Stimulated activated CD8-positive, alpha-beta memory T cell treated with anti-CD3 and anti-CD28 coated beads, Interleukin-4, amount 100 ng/mL, for 24 hours (primary cell): Measurements from ENCODE around the gene PPP2R5A.
"Not testable (repeated sequence)": the region's sequence is repeated elsewhere in the genome, so short reads cannot be mapped to it uniquely, and the experiment has no call there.

ENCODE experiments used
- DNase-seq: peaks from one replicate; pipeline ENCODE4 v3.0.0-alpha.2; 2020; ENCODE audit warnings: low read depth

Gene PPP2R5A

DNA sequence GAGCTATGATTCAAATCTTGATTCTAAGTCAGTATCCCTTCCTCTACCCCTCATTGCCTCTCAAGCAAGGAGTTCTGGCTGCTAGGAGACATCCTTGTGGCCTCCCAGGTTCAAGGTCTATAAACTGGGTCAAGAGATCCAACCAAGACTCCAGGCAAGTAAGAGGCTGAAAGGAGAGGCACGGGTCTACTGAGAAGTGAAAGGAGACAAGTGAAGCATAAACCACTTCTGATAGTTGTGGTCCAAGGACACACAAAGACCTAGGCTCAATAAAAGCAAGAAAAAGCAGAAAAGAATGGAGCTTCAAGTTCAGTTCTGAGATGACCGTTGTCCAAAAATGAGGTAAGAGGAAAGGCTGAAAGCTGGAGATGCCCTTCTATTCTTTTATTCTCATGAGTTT lies 17.8 kb upstream of the PPP2R5A start:
- DNase-seq: no peak

DNA sequence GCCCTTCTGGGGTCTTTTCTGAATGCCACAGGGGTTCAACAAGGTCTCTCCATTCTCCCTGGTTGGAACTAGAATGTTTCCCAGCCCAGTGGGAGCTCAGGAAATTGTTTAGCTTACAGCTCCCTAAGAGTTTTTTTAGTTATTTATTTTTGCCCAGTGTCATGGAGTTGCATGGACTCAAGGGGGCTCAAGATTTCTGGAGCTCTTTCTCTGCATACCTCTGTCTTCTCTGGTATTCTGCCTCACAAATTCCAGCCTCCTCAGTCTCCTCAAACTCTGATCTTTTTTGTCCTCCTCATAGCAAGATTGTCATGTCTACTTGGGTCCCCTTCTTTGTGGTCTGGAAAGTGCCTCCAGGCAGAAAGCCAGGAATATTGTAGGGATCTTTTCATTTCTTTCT lies 15.9 kb upstream of the PPP2R5A start:
- no peak for DNase-seq

DNA sequence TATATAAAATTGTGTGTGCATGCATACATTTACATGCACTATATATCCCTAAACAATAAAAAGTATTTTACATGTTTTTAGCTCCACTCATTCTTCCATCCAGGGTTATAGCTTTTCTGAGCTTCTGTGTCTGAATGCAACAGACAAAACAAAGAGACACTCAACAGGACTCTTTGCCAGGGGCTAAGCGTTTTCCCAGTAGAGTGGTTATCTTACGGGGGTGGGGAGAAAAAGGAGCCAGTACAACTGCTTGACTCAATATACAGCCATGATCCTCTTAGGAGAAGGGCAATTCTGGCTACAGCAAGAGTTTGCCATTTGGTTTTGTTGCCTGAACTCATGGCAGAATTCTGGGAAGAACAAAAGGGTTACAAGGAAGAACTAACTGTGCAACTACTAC lies 14.6 kb upstream of the PPP2R5A start:
- DNase-seq: no peak

DNA sequence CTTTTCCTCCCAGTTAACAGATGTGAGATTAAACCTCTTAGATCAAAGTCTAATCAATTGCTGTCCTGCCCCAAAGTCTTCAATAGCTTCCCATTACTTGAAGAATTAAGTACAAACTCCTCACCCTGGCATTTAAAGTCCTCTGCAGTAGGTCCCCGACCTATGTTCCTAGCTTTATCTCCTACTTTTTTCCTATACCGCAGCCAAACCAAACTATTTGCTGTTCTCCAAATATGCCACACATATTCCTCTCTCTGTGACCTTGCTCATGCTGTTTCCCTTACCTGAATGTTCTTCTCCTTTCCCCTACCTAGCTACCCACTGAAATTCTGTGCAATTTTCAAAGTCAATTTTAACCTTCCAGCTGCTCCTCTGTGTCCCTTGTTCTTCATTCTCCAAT lies 14.0 kb upstream of the PPP2R5A start:
- no peak for DNase-seq

DNA sequence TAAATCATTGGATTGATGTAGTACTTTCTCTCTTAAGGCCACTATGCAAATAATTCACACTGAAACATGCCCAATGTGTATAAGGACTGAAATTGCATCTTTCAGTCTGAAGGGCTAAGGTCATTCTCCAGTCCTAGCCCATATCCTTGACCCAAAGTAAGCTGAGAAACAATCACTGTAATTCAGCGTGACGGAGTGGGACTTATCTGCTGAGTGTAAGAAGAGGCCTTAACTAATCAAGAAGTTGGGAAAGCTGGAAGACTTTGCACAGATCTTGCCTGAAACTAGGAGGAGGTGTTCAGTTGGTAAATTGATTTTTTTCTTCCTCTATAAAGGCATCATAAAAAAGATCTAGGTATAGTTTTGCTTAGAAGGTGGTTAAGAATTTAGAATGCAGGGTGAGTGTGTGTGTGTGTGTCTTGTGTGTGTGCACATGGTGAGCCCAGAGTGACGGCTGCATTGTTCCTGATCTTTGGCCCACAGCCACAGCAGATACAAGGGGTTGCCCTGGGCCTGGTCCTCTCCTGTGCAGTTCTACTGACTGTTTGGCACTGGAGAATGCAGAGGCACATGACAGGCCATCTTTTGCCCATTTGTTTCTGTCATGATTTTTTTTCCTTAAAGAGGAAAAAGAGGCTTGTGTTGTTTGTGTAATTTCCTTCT lies 13.3 kb upstream of the PPP2R5A start:
- DNase-seq: no peak

DNA sequence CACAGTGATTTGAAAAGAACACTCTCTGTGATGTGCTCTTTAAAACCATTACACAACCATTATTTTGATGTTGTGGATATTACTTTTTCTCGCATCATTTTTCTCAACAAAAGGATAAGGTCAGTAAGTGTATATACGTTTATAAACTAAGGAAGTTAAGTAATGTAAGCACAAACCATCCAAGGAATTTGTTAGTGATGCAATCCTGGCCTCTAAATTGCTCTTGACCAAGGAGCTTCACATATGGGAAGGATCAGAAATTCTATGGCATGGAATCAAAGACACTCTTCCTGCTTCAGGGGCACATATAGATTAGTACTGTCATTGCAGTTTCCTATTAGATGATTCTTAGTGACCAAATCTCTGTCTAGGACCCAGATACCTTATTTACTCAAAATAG lies 3.6 kb upstream of the PPP2R5A start:
- no peak for DNase-seq

DNA sequence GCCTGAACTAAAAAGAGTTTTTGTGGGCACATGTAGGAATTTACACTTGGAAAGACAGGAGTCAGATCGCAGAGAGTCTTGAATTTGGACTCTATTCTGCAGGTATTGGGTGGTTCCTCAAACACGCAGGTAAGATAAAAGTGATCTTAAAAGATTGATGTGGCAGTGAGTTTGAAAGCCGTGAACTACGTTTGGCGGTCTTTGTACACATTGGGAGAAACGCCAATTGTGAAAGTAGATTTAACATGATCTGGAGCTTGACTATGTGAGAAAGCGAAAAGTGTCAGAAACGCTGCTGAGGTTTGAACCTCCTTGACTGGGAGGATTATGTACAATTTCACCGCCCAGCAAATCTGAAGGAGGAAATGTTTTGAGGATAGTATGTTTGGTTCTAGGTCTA lies 1.5 kb upstream of the PPP2R5A start:
- no peak for DNase-seq

DNA sequence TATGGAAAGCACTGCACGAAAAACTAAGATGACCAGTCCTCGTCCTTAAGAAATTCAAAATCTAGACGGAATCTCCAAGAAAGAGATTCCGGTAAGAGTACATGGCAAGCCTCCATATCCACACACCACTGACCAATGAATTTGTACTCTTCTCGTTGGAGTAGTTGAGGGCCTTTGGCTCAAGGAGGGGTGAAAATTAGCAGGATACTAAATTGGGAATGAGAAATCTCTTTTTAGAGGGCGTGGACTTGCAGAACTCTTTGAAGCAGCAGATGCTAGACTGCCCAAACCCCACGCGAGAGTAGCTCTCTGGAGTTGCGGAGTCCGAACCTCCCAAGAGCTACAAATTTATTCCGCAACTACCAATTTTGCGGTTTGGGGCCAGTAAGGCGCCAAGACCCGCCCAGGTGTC lies 872 bp upstream of the PPP2R5A start:
- no peak for DNase-seq

DNA sequence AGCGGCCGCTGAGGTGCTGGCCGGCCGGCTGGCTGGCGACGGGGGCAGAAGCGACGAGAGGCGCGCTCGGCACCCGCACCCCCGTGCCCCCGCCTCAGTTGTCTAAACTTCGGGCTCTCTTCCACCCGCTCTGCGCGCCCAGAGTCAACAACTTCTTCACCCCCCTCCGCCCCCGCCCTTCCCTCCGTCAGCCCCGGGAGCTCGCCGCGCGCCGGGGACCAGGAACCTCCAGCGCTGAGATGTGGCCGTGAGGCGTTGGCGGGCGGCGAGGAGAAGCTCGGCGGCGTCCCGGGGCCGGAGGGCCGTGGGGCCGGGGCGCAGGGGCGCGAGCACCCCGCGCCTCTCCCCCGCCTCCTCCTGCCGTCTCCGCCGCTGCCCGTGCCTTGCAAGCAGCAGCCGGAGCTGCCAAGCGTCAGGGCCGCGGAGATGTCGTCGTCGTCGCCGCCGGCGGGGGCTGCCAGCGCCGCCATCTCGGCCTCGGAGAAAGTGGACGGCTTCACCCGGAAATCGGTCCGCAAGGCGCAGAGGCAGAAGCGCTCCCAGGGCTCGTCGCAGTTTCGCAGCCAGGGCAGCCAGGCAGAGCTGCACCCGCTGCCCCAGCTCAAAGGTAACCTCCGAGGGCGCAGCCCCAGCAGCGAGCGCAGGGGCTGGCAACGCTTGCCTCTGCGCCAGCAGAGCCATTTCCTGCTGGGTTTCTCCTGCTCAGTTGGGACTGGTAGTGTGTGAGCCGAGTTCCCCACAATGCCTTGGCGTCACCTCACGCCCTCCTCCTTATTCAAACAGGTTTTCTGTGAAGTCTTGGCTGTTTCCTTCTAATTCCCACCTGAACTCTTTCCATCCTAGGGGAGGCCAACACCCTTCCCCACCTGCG lies 710 bp downstream of the PPP2R5A start:
- peak; percentile 55 for DNase-seq

DNA sequence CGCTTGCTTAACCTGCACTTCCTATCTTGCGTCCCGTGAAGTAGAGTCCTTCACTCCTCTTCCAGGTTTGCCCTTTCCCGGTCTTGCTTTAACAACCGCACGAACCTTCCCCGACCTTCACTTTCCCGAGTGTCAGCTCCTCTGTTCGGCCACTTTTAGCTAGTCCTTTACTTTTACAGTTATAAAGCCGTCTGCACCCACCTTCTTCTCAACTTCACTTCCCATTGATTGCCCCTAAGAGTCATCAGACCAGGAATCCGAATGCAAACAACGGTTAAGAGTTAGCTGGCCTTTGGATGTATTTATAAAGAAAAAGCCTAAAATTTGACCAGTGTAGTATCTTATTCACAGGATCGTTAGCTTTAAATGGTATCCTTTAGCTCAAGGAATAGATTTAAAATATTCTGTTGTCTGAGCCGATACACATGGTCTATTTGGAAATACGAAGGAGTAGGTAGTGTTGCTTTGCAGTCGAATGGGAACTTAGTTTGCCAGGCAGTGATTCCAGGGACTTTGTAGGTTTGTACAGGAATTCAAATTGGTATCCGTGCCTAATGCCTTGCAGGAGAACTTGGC lies 1.4 kb downstream of the PPP2R5A start:
- DNase-seq: no peak

DNA sequence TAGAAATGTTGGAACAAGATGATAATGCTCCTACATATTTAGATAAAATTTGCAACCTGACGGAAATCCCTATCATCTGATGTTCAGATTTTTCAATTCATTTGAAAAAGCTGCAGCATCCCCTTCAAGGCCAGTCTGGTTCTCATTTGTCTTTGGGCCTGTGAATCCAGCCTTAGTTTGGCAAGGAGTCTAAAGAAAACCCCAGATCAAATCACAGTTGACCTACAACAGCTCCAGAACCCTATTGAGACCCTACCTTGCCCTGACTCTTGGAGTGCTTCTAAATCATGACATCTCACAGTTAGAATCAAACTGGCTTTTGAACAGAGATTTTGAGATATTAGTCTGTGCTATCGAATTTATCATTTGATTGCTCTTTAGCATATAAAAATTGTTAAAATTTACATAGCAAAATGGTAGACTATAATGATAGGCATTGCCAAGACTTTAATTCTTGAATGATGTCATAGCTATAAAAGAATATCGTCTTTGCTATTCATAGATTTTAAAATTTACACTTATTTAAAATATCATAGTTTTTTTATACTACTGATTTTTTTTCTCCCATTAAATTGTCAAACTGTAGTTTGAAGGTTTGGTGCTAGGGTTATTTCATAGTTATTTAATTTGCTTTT lies 2.2 kb downstream of the PPP2R5A start:
- no peak for DNase-seq

DNA sequence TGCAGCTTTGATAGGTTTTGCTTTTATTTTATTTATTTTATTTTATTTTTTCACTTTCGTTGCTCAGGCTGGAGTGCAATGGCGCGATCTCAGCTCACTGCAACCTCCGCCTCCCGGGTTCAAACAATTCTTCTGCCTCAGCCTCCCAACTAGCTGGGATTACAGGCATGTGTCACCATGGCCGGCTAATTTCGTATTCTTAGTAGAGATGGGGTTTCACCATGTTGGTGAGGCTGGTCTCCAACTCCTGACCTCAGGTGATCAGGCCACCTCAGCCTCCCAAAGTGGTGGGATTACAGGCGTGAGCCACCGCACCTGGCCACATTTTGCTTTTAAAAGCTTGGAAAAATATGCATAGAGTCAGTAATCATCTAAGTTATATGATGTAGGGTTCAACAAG lies 2.8 kb downstream of the PPP2R5A start:
- DNase-seq: not testable (repeated sequence)

DNA sequence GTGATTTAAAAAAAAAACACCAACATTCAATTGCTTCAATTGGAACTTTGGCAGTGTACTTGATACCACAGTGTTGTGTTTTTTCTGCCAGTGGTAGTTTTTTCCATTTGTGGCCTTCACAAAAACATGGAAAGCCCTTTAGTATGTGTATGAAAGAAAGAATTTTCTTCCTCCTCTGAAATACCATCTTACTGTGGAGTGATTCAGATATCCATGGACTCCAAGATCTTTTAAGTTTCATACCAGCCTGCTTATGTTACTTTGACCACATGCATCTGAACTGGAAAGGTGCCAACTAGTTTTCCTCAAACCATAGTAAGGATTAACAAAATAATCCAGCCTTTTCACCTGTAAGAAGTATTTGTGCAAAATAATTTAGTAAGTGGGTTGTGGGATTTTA lies 3.4 kb downstream of the PPP2R5A start:
- DNase-seq: no peak

DNA sequence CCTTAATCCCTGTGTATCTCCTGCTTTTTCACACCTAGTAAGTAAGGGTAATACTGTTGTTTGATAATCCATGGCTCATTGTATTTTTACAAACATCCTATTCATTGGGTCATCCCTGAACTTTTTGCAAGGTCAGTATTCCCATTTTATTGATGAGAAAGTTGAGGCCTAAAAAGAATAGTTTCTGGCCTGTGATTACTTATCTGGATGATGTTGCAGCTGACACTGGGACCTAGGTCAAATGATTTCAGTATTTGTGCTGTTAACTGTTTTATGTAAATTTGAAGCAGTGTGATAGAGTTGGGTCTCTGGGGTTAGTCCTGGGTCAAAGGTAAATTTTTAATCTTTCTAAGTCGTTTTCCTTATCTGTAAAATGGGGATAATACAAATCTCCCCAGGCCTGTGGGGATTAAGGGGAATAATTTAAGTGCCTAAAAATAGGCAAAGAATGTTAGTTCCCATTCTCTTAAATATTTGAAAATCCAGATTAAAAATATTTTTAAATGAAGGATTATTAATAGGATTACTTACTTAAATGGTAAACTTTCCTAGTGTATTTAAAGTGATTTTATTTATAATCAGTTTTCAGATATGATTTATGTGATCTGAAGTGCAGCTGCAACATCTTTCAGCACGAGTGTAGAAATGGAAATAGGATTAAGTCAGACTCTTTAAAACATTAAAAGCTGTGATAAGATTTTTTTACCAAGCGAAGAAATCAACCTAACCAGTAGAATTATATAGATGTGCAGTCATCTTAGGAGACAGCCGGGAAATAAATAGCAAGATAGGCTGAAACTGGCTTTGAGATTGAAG lies 4.3 kb downstream of the PPP2R5A start:
- DNase-seq: no peak

DNA sequence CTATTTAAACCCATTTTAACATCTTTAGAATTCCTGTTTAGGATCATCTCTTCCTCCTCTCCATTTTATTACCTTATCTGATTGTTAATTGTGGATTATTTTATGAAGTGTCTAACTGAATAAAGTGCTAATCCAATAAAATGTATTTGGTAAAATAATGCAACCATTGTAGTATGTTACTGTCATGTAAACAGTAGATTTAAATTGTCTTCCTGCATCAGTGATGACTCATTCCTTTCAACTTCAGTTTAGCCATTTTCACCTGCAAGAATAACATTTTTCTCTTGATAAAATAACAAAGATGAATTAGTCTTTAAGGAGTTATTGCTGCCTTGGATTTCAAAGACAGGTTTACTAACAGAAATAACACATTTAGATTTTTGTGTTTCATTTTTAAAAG lies 5.4 kb downstream of the PPP2R5A start:
- DNase-seq: no peak

DNA sequence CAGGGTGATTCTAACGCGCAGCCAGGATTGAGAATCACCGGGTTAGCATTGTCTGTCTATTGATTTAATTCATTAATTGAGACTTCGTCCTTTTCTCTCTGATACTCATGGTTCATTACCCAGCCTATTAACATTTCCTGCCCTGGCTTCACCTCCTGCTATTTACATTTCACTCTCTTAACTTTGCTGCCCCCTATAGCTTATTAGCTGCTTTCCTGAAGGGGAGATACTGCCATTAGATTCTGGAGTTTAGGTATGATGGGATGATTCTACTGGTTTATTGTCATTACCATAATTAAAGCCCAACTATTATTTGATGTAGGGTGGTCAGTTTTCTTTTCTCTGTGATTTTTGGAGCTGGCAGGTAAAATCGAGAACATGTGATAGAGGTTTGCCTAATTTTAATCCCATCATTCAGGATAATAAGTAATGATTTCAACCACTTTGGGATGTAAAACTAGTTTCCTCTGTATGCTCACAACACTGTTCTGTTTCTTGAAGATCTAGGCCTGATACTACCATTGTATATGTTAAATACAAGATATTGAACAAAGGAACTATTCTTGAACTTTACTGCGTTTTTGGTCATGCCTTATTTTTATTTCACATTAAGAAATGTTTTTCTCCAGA lies 6.4 kb downstream of the PPP2R5A start:
- DNase-seq: no peak

DNA sequence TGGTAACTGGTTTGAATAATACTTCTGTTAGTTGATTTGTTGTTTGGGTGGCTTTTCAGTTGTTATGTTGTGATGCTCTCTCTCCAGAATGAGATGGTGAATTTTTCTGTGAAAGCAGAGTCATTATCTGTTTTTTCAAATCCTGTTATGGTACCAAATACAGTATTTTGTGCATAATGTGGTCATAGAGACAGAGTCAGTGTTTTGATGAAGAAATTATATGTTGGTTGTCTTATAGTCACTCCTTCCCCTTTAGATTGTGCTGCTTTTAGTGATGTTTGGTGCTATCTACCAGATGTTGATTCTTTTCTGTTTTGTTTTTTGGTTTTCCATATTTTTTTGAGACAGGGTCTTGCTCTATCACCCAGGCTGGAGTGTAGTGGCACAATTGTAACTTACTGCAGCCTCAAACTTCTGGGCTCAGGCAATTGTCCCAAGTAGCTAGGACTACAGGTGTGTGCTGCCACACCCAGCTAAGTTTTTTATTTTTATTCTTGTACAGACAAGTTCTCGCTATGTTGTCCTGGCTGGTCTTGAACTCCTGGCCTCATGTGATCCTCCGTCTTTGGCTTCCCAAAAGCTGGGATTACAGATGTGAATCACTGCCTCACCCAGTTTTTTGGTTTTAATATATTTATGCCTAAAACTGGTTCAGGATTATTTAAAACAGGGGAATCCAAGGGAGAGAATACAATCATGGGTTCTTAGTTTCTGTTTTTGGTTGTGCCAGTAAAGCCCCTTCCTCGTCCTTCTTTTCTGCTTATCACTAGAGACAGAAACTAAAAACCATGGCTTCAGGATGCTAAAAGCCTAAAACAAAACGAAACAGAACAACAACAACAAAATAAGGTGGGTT lies 7.3 kb downstream of the PPP2R5A start:
- DNase-seq: no peak

DNA sequence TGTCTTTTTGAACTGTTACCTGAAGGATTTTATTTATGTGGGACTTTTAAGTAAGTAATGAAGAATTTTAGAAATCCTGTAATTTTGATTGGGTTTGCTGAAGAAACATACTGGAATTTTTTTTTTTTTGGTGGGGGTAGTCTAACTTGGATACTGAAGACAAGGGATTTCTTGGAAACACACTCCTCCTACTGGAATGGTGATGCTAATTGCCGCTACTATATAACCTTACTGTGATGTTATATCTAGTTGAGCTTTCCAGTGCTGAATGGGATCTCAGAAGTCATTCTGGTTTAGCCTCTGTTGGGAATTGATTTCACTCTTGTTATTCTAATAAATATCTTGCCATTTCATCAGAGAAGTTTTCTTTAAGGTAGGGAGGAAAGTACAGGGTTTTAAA lies 8.4 kb downstream of the PPP2R5A start:
- no peak for DNase-seq

DNA sequence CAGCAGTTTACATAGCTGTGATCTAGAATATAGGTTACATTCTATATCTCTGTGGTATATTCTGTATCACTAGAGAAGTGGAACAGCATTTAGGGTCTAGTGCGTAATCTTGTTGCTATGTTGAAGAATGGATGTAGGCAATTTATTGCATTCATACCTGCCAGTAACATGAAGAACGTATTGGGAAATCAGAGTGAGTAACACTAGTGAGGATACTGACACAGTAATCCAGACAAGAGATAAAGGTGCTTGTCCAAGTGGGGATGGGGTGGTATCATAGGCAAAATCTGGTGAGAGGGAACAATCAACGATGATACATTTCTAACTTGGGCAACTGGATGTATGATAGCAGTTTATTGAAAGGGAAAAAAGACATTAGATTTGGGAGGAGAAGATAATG lies 9.8 kb downstream of the PPP2R5A start:
- DNase-seq: no peak

DNA sequence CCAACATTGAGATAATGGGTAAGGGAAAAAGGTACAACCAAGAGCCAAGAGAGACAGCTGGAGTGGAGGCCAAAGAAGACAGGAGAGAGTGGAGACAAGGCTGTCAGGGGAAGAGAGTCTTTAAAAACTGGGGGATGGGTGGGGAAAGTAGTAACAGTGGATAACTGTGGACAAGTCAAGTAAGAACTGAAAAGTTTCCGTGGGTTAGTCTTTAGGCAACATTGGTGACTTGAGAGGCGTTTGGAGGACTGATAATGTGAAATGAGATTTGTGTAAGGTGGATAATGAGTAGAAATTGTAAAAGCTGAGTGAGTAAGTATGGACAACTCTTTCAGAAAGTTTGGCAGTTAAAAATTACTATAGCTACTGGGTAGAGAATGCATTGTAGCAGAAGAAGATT lies 10.4 kb downstream of the PPP2R5A start:
- DNase-seq: no peak

DNA sequence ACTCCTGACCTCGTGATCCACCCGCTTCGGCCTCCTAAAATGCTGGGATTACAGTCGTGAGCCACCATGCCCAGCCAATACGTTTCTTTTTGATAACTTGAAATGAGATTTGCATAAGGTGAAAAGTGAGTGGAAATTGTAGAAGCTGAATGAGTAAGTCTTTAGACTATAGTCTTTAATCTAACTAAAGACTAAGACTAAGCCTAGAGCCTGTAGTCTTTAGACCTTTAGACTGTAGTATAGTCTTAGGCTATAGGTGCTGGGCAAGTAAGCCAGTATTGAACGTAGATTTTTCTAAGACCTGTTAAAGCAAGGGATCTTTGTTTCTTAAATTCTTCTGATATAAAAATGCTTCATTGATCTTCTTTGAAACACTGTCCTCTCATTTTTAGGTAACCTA lies 12.1 kb downstream of the PPP2R5A start:
- no peak for DNase-seq
